ENCODE measurements around the gene TMEM62. TPM values are rescaled to one million over a fixed set of nuclear protein-coding genes. Genes with fewer than 3 reads are reported as not detected.

The TMEM62 gene
- polyA plus RNA-seq, 2 of the 4 experiments (the other 2 are of a cell fraction): 6.9 to 7.8 TPM

GRCh38 chr15:43214592-43215295, 81.4 kb downstream of the TMEM62 start:
- CTCF ChIA-PET: interaction anchor here (1.3 to 5.2 kb wide), 3 partner anchors 11 to 72 kb away, joined by 7 to 31 read pairs (median 15); no protein-coding TSS in a partner anchor
- FAIRE-seq: no peak
- no peak overlapping the region for H3K4me3 ChIP-seq
- WGBS (ENCODE audit: missing lambda C conversion rate): 81% methylated on average over 6 of the region's 6 CpGs
- ATAC-seq: no peak
- H3K9me3 ChIP-seq: no peaks in the 10 kb centered on the region
- TF ChIP-seq SMC3 (IDR thresholded peaks at IDR 0.05) (no peak), MAX (IDR thresholded peaks at IDR 0.05) (no peak), BCL3 (IDR thresholded peaks at IDR 0.05) (no peak), NR3C1 (IDR thresholded peaks at IDR 0.05) (no peak), ESRRA (IDR thresholded peaks at IDR 0.05; ENCODE audit: borderline replicate concordance, low read length) (no peak), REST (IDR thresholded peaks at IDR 0.05) (no peak), ELK1 (IDR thresholded peaks at IDR 0.05; ENCODE audit: low read depth, low read length) (no peak), TFCP2L1 (CRISPR knock-in tag; IDR thresholded peaks at IDR 0.05) (no peak)
- no peaks in the 10 kb centered on the region for H3K4me1 ChIP-seq
- no peak overlapping the region for H3K27ac ChIP-seq
- POLR2A ChIA-PET: no interaction called here
- H3K4me2 ChIP-seq: no peak overlapping the region
- no peak for DNase-seq (ENCODE audit: low read depth in 1 of 2, low spot score in 1 of 2)

GRCh38 chr15:43215961-43216360, 82.6 kb downstream of the TMEM62 start:
- H3K27ac ChIP-seq: no peak overlapping the region
- ChIA-PET POLR2A (no interaction called here), CTCF (interaction anchor here (0.8 to 2.3 kb wide), 4 partner anchors 9 to 70 kb away, joined by 3 to 12 read pairs (median 9); no protein-coding TSS in a partner anchor)
- no peak for TF ChIP-seq FOSL2 (IDR thresholded peaks at IDR 0.05)
- TF ChIP-seq FOSL2 (CRISPR knock-in tag; IDR thresholded peaks at IDR 0.05): peak; percentile 12; the same call in 1 of the 2 replicates
- TF ChIP-seq REST (IDR thresholded peaks at IDR 0.05): no peak
- ATAC-seq (peak; percentile 40 to 60; a peak in 4 of 6 replicates), FAIRE-seq (no peak), DNase-seq (ENCODE audit: low read depth in 1 of 2, low spot score in 1 of 2) (peak in 1 of 2 experiments; percentile 25)
- H3K9me3 ChIP-seq: no peaks in the 10 kb centered on the region
- no peaks in the 10 kb centered on the region for H3K4me1 ChIP-seq
- H3K4me2 ChIP-seq: no peak overlapping the region
- H3K4me3 ChIP-seq: no peak overlapping the region
- WGBS (ENCODE audit: missing lambda C conversion rate): 65% methylated on average over 7 of the region's 7 CpGs
